ENCODE results near the gene NOBOX.
"Not testable (repeated sequence)": the region's sequence is repeated elsewhere in the genome, so short reads cannot be mapped to it uniquely, and the experiment has no call there.

GRCh38 chr7:144427539-144427938 is 24.0 kb upstream of the NOBOX start:
- not testable (repeated sequence) for TF ChIP-seq CTCF (IDR thresholded peaks at IDR 0.05; ENCODE audit: poor library complexity, severe bottlenecking); RAD21 (conservative IDR thresholded peaks at IDR 0.05); POLR2AphosphoS5 (IDR thresholded peaks at IDR 0.05); EZH2 (IDR thresholded peaks at IDR 0.05; ENCODE audit: borderline replicate concordance, insufficient read depth, low read length, poor library complexity, severe bottlenecking)
